ENCODE data around the gene CRK.
"Not testable (repeated sequence)": the region's sequence is repeated elsewhere in the genome, so short reads cannot be mapped to it uniquely, and the experiment has no call there.

The CRK gene

DNA sequence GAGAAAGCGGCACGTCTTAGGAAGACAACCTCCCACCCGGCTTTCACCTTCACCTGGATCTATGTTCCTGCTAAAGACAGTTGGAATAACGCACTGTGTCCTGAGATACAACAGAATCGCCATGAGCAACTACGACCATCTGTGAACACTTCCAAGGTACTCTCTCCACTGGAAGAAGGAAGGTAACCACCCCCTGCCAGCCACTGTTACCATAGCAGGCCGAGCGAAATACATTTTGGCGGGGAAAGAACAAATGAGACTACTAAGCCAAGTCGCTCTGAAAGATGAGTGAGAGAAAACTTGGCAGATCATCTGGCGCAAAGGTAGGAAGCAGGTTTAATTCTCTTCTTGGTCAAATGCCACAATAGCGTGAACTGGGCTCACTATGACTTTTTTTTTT, 9.8 kb downstream of the CRK start:
- H3K9ac ChIP-seq (ENCODE audit: low read length in 2 of 2), result no peak overlapping the region
- no peak overlapping the region for H3K4me3 ChIP-seq (ENCODE audit: low read length in 2 of 2)
- H3K9me3 ChIP-seq (ENCODE audit: control insufficient read depth in 2 of 2, low read length in 2 of 2), result no peaks in the 10 kb centered on the region
- H3K27me3 ChIP-seq (ENCODE audit: control insufficient read depth in 1 of 2, insufficient read depth in 2 of 2, low read length in 2 of 2), result no peaks in the 10 kb centered on the region
- H3K4me1 ChIP-seq (ENCODE audit: control insufficient read depth, insufficient read depth, low read length), result peaks cover 11% of the 10 kb centered on the region
- H3K36me3 ChIP-seq (ENCODE audit: control insufficient read depth in 2 of 2, insufficient read depth in 2 of 2, low read length in 2 of 2), result no peaks in the 10 kb centered on the region
- H3K27ac ChIP-seq (ENCODE audit: low read length), result no peak overlapping the region

DNA sequence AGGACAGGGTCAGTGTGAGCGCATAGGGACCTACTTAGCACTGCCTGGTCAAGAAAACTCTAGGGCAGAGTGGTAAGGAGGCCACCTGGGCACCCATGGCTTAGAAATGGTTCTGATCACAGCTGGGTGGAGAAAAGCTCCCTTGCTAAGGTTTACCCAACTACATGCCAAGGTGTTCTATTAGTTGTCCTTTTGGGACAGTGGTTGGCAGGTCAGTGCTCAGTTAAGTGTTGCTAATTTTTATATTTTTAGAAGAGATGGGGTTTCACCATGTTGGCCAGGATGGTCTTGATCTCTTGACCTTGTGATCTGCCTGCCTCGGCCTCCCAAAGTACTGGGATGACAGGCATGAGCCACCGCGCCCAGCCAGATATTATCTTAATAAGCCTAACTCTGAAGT, 10.3 kb downstream of the CRK start:
- H3K27ac ChIP-seq (ENCODE audit: low read length); H3K4me3 ChIP-seq (ENCODE audit: low read length in 2 of 2); H3K36me3 ChIP-seq (ENCODE audit: control insufficient read depth in 2 of 2, insufficient read depth in 2 of 2, low read length in 2 of 2); H3K9ac ChIP-seq (ENCODE audit: low read length in 2 of 2); H3K27me3 ChIP-seq (ENCODE audit: control insufficient read depth in 1 of 2, insufficient read depth in 2 of 2, low read length in 2 of 2); H3K9me3 ChIP-seq (ENCODE audit: control insufficient read depth in 2 of 2, low read length in 2 of 2): not testable (repeated sequence)
- H3K4me1 ChIP-seq (ENCODE audit: control insufficient read depth, insufficient read depth, low read length), result peaks cover 11% of the 10 kb centered on the region

DNA sequence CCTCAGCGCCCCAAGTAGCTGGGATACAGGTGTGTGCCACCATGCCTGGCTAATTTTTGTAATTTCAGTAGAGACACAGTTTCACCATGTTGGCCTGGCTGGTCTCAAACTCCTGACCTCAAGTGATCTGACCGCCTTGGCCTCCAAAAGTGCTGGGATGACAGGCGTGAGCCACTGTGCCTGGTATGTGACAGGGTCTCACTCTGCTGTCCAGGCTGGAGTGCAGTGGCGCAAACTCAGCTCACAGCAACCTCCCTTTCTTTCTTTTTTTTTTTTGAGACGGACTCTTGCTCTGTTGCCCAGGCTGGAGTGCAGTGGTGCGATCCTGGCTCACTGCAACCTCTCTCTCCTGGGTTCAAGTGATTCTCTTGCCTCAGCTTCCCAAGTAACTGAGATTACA, 13.3 kb downstream of the CRK start:
- not testable (repeated sequence) for H3K4me1 ChIP-seq (ENCODE audit: control insufficient read depth, insufficient read depth, low read length); H3K9ac ChIP-seq (ENCODE audit: low read length in 2 of 2); H3K27me3 ChIP-seq (ENCODE audit: control insufficient read depth in 1 of 2, insufficient read depth in 2 of 2, low read length in 2 of 2); H3K36me3 ChIP-seq (ENCODE audit: control insufficient read depth in 2 of 2, insufficient read depth in 2 of 2, low read length in 2 of 2); H3K27ac ChIP-seq (ENCODE audit: low read length); H3K4me3 ChIP-seq (ENCODE audit: low read length in 2 of 2); H3K9me3 ChIP-seq (ENCODE audit: control insufficient read depth in 2 of 2, low read length in 2 of 2)

DNA sequence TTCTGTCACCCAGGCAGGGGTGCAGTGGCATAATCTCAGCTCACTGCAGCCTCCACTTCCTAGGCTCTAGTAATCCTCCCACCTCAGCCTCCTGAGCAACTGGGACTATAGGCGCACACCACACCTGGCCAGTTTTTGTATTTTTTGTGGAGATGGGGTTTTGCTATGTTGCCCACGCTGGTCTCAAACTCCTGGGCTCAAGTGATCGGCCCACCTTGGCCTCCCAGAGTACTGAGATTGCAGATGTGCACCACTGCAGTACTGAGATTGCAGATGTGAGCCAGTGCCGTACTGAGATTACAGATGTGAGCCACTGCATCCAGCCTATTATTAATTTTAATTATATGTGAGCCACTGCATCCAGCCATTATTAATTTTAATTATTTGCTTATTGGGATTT, 13.8 kb downstream of the CRK start:
- Histone ChIP-seq H3K36me3 (ENCODE audit: control insufficient read depth in 2 of 2, insufficient read depth in 2 of 2, low read length in 2 of 2) (peaks cover 0 to 2% of the 10 kb centered on the region in 2 donors), H3K4me3 (ENCODE audit: low read length in 2 of 2) (no peak overlapping the region), H3K27me3 (ENCODE audit: control insufficient read depth in 1 of 2, insufficient read depth in 2 of 2, low read length in 2 of 2) (no peaks in the 10 kb centered on the region), H3K27ac (ENCODE audit: low read length) (no peak overlapping the region), H3K9ac (ENCODE audit: low read length in 2 of 2) (no peak overlapping the region), H3K4me1 (ENCODE audit: control insufficient read depth, insufficient read depth, low read length) (peaks cover 4% of the 10 kb centered on the region), H3K9me3 (ENCODE audit: control insufficient read depth in 2 of 2, low read length in 2 of 2) (no peaks in the 10 kb centered on the region)

DNA sequence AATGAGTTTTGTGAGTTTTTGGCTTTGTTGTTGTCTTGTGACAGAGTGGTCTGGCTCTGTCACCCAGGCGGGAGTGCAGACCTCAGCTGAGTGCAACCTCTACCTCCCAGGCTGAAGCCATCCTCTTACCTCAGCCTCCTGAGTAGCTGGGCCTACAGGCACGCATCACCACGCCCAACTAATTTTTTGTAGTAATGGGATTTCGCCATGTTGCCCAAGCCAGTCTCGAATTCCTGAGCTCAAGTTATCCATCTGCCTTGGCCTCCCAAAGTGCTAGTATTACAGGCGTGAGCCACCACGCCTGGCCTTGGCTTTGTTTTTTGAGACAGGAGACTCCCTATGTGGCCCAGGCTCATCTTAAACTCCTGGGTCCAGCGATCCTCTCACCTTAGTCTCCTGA, 15.1 kb downstream of the CRK start:
- Histone ChIP-seq H3K9ac (ENCODE audit: low read length in 2 of 2) (no peak overlapping the region), H3K27ac (ENCODE audit: low read length) (no peak overlapping the region)

DNA sequence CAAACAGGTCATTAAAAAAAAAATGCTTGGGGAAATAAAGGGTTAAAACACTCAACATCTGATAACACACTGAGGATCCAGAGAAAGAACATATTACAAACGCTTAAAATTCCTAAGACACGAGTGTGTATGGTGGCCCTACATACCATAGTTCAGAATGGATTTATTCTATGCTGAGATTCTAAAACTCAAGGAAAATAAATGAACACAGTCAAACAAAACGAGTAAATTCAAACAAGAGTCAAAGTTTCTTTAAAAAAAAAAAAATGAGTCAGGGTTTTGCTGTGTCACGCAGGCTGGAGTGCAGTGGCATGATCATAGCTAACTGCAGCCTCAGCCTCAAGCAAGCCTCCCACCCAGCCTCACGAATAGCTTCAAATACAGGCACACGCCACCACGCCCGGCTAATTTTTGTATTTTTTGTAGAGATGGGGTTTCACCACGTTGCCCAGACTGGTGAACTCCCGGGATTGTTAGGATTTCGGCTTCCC, 17.4 kb downstream of the CRK start:
- no peaks in the 10 kb centered on the region for H3K27me3 ChIP-seq (ENCODE audit: control insufficient read depth in 1 of 2, insufficient read depth in 2 of 2, low read length in 2 of 2)
- H3K27ac ChIP-seq (ENCODE audit: low read length), result no peak overlapping the region
- H3K4me1 ChIP-seq (ENCODE audit: control insufficient read depth, insufficient read depth, low read length), result peaks cover 6% of the 10 kb centered on the region
- H3K4me3 ChIP-seq (ENCODE audit: low read length in 2 of 2), result no peak overlapping the region
- H3K9me3 ChIP-seq (ENCODE audit: control insufficient read depth in 2 of 2, low read length in 2 of 2), result no peaks in the 10 kb centered on the region
- H3K9ac ChIP-seq (ENCODE audit: low read length in 2 of 2), result no peak overlapping the region
- H3K36me3 ChIP-seq (ENCODE audit: control insufficient read depth in 2 of 2, insufficient read depth in 2 of 2, low read length in 2 of 2), result peaks cover 15 to 18% of the 10 kb centered on the region in 2 donors

More for the DNA sequence above, 15.1 kb downstream of the CRK start:
- H3K4me1 ChIP-seq (ENCODE audit: control insufficient read depth, insufficient read depth, low read length), result peaks cover 2% of the 10 kb centered on the region
- H3K36me3 ChIP-seq (ENCODE audit: control insufficient read depth in 2 of 2, insufficient read depth in 2 of 2, low read length in 2 of 2), result peaks cover 6 to 9% of the 10 kb centered on the region in 2 donors
- H3K9me3 ChIP-seq (ENCODE audit: control insufficient read depth in 2 of 2, low read length in 2 of 2), result no peaks in the 10 kb centered on the region
- no peak overlapping the region for H3K4me3 ChIP-seq (ENCODE audit: low read length in 2 of 2)
- H3K27me3 ChIP-seq (ENCODE audit: control insufficient read depth in 1 of 2, insufficient read depth in 2 of 2, low read length in 2 of 2), result no peaks in the 10 kb centered on the region

DNA sequence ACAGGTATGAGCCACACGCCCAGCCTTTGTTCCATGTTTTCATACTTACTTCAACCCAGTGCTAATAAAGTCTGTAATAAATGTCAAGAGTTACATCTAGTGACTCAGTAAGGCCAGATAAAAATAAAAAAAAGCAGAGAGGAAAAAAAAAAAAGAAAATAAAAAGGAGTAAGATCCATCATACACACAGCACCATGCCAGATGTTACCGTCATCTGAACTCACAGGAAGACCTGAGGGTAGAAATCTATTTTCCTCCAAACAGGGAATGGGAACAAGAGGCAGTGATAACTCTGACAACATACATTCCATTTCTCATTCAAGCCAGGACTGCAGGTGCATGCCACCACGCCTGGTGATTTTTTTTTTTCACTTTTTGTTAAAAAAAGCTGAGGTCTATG, 20.7 kb downstream of the CRK start:
- no peak overlapping the region for H3K9ac ChIP-seq (ENCODE audit: low read length in 2 of 2)
- peaks cover 8% of the 10 kb centered on the region for H3K4me1 ChIP-seq (ENCODE audit: control insufficient read depth, insufficient read depth, low read length)
- no peaks in the 10 kb centered on the region for H3K9me3 ChIP-seq (ENCODE audit: control insufficient read depth in 2 of 2, low read length in 2 of 2)
- H3K27me3 ChIP-seq (ENCODE audit: control insufficient read depth in 1 of 2, insufficient read depth in 2 of 2, low read length in 2 of 2), result no peaks in the 10 kb centered on the region
- no peak overlapping the region for H3K4me3 ChIP-seq (ENCODE audit: low read length in 2 of 2)
- H3K36me3 ChIP-seq (ENCODE audit: control insufficient read depth in 2 of 2, insufficient read depth in 2 of 2, low read length in 2 of 2), result peaks cover 15 to 22% of the 10 kb centered on the region in 2 donors
- no peak overlapping the region for H3K27ac ChIP-seq (ENCODE audit: low read length)

DNA sequence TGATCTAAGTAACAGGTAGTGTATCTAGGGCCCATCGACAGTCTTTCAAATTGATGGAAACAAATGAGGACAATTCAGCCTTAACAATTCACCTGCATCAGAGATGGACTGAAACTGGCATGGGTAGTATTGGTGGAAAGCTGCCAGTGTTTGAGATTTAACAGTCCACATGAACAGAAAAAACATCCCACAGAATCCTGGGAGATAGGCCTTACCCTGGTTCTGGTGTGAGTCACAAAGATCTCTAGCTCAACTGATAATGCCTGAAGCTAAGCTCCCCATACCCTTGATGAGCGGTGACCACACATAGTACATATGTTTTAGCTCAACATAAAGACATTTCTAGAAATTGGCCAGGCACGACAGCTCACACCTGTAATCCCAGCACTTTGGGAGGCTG, 21.9 kb downstream of the CRK start:
- H3K27me3 ChIP-seq (ENCODE audit: control insufficient read depth in 1 of 2, insufficient read depth in 2 of 2, low read length in 2 of 2), result no peaks in the 10 kb centered on the region
- peaks cover 15 to 22% of the 10 kb centered on the region in 2 donors for H3K36me3 ChIP-seq (ENCODE audit: control insufficient read depth in 2 of 2, insufficient read depth in 2 of 2, low read length in 2 of 2)
- H3K9ac ChIP-seq (ENCODE audit: low read length in 2 of 2), result no peak overlapping the region
- no peaks in the 10 kb centered on the region for H3K9me3 ChIP-seq (ENCODE audit: control insufficient read depth in 2 of 2, low read length in 2 of 2)
- peaks cover 8% of the 10 kb centered on the region for H3K4me1 ChIP-seq (ENCODE audit: control insufficient read depth, insufficient read depth, low read length)
- no peak overlapping the region for H3K4me3 ChIP-seq (ENCODE audit: low read length in 2 of 2)
- H3K27ac ChIP-seq (ENCODE audit: low read length), result no peak overlapping the region

DNA sequence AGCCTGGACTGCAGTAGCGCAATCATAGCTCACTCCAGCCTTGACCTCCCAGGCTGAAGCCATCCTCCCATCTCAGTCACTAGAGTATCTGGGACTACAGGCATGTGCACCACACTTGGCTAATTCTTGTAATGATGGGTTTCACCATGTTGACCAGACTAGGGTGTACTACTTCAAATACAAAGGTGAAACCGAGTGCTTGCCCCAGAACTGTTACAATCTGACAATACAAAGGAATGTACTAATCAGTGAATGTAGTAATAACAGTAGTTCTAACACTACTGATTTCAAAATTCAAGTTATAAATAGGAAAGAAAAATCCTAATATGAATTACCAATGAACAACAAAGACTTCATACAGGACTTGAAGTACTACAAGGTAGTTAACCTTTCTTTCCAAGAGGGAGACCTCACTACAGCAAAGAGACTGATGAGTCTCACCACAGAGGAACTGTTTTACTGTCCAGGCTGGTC, 24.4 kb downstream of the CRK start:
- H3K27me3 ChIP-seq (ENCODE audit: control insufficient read depth in 1 of 2, insufficient read depth in 2 of 2, low read length in 2 of 2), result no peaks in the 10 kb centered on the region
- H3K36me3 ChIP-seq (ENCODE audit: control insufficient read depth in 2 of 2, insufficient read depth in 2 of 2, low read length in 2 of 2), result peaks cover 11 to 22% of the 10 kb centered on the region in 2 donors
- no peaks in the 10 kb centered on the region for H3K9me3 ChIP-seq (ENCODE audit: control insufficient read depth in 2 of 2, low read length in 2 of 2)
- H3K4me1 ChIP-seq (ENCODE audit: control insufficient read depth, insufficient read depth, low read length), result peaks cover 8% of the 10 kb centered on the region
- no peak overlapping the region for H3K4me3 ChIP-seq (ENCODE audit: low read length in 2 of 2)
- no peak overlapping the region for H3K27ac ChIP-seq (ENCODE audit: low read length)
- H3K9ac ChIP-seq (ENCODE audit: low read length in 2 of 2), result no peak overlapping the region

DNA sequence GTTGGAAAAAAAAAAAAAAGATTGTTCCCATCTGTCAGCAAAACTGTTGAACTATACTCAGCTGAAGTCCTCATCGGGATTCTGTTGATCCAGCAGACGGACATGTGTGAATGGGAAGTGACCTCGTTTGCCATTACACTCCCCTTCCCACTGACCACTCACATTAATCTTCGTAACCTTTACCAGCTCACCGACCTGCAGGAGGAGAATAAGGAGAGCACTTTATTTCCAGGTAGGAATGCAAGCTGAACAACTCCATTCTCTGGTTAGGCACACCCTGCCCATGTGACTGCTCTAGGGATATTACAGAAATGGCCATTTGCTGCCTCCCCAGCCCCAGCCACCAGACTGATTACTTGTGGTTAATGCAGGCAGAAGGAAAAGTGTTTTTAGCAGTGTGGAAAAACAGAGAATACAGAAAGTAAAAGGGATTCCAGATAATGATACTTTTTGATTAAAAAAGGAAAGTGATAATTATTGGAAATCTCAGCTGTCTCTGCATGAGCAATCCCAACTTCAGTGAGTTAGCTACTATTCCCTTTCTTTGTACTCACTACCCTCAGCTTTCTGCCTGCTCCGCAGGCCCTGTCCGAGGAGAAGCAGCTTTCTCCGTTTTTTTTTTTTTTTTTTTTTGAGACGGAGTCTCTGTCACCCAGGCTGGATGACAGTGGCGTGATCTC, 32.4 kb downstream of the CRK start:
- Histone ChIP-seq H3K27ac (ENCODE audit: low read length) (no peak overlapping the region), H3K9me3 (ENCODE audit: control insufficient read depth in 2 of 2, low read length in 2 of 2) (no peaks in the 10 kb centered on the region), H3K36me3 (ENCODE audit: control insufficient read depth in 2 of 2, insufficient read depth in 2 of 2, low read length in 2 of 2) (peaks cover 17 to 25% of the 10 kb centered on the region in 2 donors), H3K4me1 (ENCODE audit: control insufficient read depth, insufficient read depth, low read length) (no peaks in the 10 kb centered on the region), H3K4me3 (ENCODE audit: low read length in 2 of 2) (no peak overlapping the region), H3K27me3 (ENCODE audit: control insufficient read depth in 1 of 2, insufficient read depth in 2 of 2, low read length in 2 of 2) (no peaks in the 10 kb centered on the region), H3K9ac (ENCODE audit: low read length in 2 of 2) (no peak overlapping the region)

DNA sequence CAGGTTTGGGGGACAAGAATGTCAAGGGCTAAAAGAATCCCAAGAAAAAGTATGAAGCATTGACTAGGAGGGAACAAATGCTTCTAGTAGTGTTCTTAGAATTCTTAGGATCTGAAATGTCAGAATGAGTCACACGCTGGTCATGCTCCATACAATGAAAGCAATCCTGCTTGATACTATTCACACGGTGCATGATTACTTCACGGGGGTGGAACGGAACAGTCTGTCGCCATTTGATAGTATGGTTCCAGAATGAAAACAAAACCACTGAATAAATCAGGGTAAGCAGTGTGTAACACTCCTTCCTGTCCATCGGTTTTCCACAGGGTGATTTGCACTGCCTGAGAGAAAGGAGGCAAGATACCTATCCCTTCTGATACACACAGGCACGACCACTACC, 33.1 kb downstream of the CRK start:
- Histone ChIP-seq H3K4me1 (ENCODE audit: control insufficient read depth, insufficient read depth, low read length) (no peaks in the 10 kb centered on the region), H3K27ac (ENCODE audit: low read length) (no peak overlapping the region), H3K9me3 (ENCODE audit: control insufficient read depth in 2 of 2, low read length in 2 of 2) (no peaks in the 10 kb centered on the region), H3K9ac (ENCODE audit: low read length in 2 of 2) (no peak overlapping the region), H3K27me3 (ENCODE audit: control insufficient read depth in 1 of 2, insufficient read depth in 2 of 2, low read length in 2 of 2) (no peaks in the 10 kb centered on the region), H3K36me3 (ENCODE audit: control insufficient read depth in 2 of 2, insufficient read depth in 2 of 2, low read length in 2 of 2) (peaks cover 17 to 25% of the 10 kb centered on the region in 2 donors), H3K4me3 (ENCODE audit: low read length in 2 of 2) (no peak overlapping the region)
